Pancreas (tissue), 10 donors: ENCODE data around the gene C12orf60. TPM values are rescaled to one million over a fixed set of nuclear protein-coding genes. Genes with fewer than 3 reads are reported as not detected.

ENCODE experiments used
- ATAC-seq, 4 donors: fragments of 200-7000 bp; cut with Tn5 transposase; one replicate each; pipeline versions ENCODE4 v1.8.0 to v1.9.1; 2020; ENCODE audit warnings: mild to moderate bottlenecking in 4 of 4, moderate library complexity in 4 of 4
- DNase-seq, 6 donors: peaks; one replicate each; pipeline ENCODE4 v3.0.0-alpha.2; 2020
- FAIRE-seq: peaks from 2 replicates; lab custom pipeline; 2012; peaks lifted over from hg19 to GRCh38; lab: Jason Lieb, UNC
- H3K27ac ChIP-seq, 4 donors: fragments of 200-600 bp; sonication (generic); 1 replicate in 3 of 4; 2 replicates in 1 of 4; pipeline versions ENCODE4 v1.5.0 to v1.8.0; 2020
- H3K27me3 ChIP-seq, 4 donors: fragments of 200-600 bp; one replicate each; pipeline ENCODE4 v1.8.0; 2021
- H3K36me3 ChIP-seq, 3 donors: fragments of 200-600 bp; sonication (generic) in 1 of 3; one replicate each; pipeline versions ENCODE4 v1.5.0 to v1.8.0; 2020 to 2021
- H3K4me1 ChIP-seq, 3 donors: fragments of 200-600 bp; one replicate each; pipeline ENCODE4 v1.8.0; 2021
- H3K4me3 ChIP-seq, 4 donors: fragments of 200-600 bp; sonication (generic) in 2 of 4; one replicate each; pipeline versions ENCODE4 v1.5.0 to v1.8.0; 2020 to 2021
- H3K9me3 ChIP-seq, 4 donors: fragments of 200-600 bp; one replicate each; pipeline ENCODE4 v1.8.0; 2021
- WGBS, 2 donors: extraction: QIAGEN DNeasy Blood & Tissue Kit; methylation state at CpG; one replicate each; pipeline ENCODE4 v1.1.7; 2013; 5-methylcytosine and 5-hydroxymethylcytosine counted together
- intact Hi-C, 3 donors: fragments of 100-400 bp; cut with DNase I; formaldehyde crosslinking; loops; one replicate each; pipeline versions ENCODE4 v1.11.1 to v1.14.2; 2022
- polyA plus RNA-seq, 2 donors: library from polyadenylated mRNA; stranded (reverse); fragments of 200-250 nt; gene quantifications; one replicate each; pipeline ENCODE4 v1.2.3, GENCODE V29; 2013
- total RNA-seq, 6 donors: library from RNA; stranded (reverse); fragmentation: NEBNext Ultra II Directional in 4 of 6; extraction: Animal tissue kit (Norgen Biotek cat#: 25700) in 4 of 6; gene quantifications; one replicate each; pipeline versions ENCODE4 v1.2.1 to v1.2.4, GENCODE V29; 2021 to 2023
- TF ChIP-seq, protein P1 (sequence below), 4 donors: fragments of 200-600 bp; sonication (generic) in 3 of 4; IDR thresholded peaks; one replicate each; pipeline versions ENCODE4 v1.5.0 to v1.8.0; 2021; ENCODE audit warnings: antibody characterized with exemption in 4 of 4
- donor health status: healthy with polysubstance abuse.
- donor health status: DM: no; HTN: no; CAD: no; lungs with moderate emphysema.
- donor health status: DM: no; HTN: no; CAD: no.
- donor health status: control.
- donor health status: control.
- donor health status: Bipolar disorder and iron deficiency.
- donor health status: DM: yes; HTN: yes; CAD: no.
- donor health status: DM: no; HTN: no; CAD: no.
- donor health status: DM: no; HTN: no; CAD: no.
- donor health status: DM: yes; HTN: yes; CAD: no.

C12orf60 gene
- total and polyA plus RNA-seq, 8 donors, result 0.28 to 1.0 (median 0.62) TPM

DNA sequence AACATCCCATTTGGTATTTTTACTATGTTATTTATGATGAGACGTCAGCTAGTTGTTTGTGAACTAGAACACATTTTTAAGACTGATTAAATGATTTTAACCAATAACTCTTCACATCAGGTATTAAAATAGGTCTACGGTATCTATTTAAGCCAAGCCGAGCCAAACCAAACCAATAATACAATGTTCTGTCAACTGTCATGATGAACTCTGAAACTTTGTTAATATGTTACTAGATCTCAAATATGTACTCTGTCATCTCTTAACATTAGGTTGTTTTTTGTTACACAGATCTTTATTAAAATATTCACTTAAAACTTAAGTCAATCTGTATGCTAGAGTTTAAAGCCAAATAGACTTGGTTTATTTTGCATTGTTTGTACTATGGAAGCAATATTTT lies 38.8 kb downstream of the C12orf60 start:
- H3K4me1 ChIP-seq, result peaks cover 32 to 54% (median 41%) of the 10 kb centered on the region in 3 donors

DNA sequence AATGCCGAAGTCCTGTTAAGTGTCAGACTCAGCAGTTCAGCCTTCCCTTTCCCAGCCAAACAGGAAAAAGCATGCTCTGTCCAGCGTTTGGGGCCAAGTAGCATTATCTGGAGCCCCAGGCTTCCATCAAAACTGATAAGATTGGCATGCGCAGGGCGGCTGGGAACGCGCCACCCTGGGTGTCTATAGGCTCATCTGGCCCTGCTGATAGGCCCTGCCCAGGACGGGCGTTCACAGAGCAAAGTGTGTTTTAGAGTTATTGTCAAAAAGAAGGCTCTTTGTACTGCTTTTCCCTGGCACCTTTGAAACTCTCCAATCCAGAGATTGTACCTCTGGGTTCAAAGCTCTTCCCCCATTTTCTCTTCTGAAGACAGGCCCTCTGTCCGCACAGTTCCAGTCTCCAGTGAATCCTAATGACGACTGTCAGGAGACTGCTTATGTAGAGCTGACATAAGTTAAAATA lies 40.0 kb downstream of the C12orf60 start, which contains the start of gene ART4:
Gene ART4 (minus strand): TSS at position 102 of the 463 bp plus-strand sequence. CDS start 413 bp downstream, outside the sequence.
- no peaks in the 10 kb centered on the region for H3K27me3 ChIP-seq
- H3K36me3 ChIP-seq, result no peaks in the 10 kb centered on the region
- H3K27ac ChIP-seq, result peak within 1 kb of the TSS; percentile 9 to 82 (median 44)
- WGBS, 2 donors, result 32 to 33% methylated on average over 10 of the region's 10 CpGs
- DNase-seq, result peak in 3 of 6 donors; percentile 32 to 57 (median 44)
- no peak for FAIRE-seq
- TF ChIP-seq, protein P1, sequence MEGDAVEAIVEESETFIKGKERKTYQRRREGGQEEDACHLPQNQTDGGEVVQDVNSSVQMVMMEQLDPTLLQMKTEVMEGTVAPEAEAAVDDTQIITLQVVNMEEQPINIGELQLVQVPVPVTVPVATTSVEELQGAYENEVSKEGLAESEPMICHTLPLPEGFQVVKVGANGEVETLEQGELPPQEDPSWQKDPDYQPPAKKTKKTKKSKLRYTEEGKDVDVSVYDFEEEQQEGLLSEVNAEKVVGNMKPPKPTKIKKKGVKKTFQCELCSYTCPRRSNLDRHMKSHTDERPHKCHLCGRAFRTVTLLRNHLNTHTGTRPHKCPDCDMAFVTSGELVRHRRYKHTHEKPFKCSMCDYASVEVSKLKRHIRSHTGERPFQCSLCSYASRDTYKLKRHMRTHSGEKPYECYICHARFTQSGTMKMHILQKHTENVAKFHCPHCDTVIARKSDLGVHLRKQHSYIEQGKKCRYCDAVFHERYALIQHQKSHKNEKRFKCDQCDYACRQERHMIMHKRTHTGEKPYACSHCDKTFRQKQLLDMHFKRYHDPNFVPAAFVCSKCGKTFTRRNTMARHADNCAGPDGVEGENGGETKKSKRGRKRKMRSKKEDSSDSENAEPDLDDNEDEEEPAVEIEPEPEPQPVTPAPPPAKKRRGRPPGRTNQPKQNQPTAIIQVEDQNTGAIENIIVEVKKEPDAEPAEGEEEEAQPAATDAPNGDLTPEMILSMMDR (IDR thresholded peaks at IDR 0.05), result no peak
- peak within 1 kb of the TSS in 1 of 4 donors; percentile 8 for H3K4me3 ChIP-seq
- H3K4me1 ChIP-seq, result peaks cover 32 to 56% (median 44%) of the 10 kb centered on the region in 3 donors
- intact Hi-C loops, result loop anchor here in 1 of 3 donors (10.0 kb wide), 1 partner anchor 81 kb away; no protein-coding TSS in a partner anchor
- ATAC-seq, result peak in 2 of 4 donors; percentile 14 to 23
- H3K9me3 ChIP-seq, result no peaks in the 10 kb centered on the region

More for the DNA sequence above, 38.8 kb downstream of the C12orf60 start:
- no peaks in the 10 kb centered on the region for H3K36me3 ChIP-seq
- WGBS, 2 donors, result 6 to 9% methylated on average over 3 of the region's 3 CpGs
- H3K27ac ChIP-seq, result peak overlapping the region; percentile 9 to 82 (median 44)
- H3K9me3 ChIP-seq, result no peaks in the 10 kb centered on the region
- DNase-seq (no peak), ATAC-seq (peak; percentile 29 to 54 (median 49)), FAIRE-seq (peak; percentile 87)
- TF ChIP-seq, protein P1 (IDR thresholded peaks at IDR 0.05), result no peak
- peak overlapping the region in 1 of 4 donors; percentile 8 for H3K4me3 ChIP-seq
- no peaks in the 10 kb centered on the region for H3K27me3 ChIP-seq
- intact Hi-C loops, result loop anchor here in 1 of 3 donors (10.0 kb wide), 1 partner anchor 82 kb away; no protein-coding TSS in a partner anchor

DNA sequence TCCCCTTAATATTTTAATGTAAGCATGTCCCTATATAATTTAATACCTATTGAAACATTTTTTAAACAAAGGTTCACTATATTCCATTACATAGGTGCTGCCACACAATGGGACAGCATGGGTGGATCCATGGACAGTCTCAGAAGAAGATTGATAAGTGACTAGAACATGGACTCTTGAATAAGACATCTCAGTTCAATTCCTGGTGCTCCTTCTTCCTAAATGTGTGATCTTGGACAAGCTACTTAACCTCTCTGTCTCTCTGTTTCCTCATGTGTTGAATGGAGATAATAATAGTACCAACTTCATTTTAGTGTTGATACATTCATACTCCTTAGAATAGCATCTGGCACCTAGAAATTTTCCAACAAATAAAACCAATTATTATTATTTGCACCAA lies 40.9 kb downstream of the C12orf60 start:
- Histone ChIP-seq H3K27ac (peak overlapping the region in 1 of 4 donors; percentile 82), H3K4me1 (peaks cover 32 to 56% (median 44%) of the 10 kb centered on the region in 3 donors), H3K4me3 (no peak overlapping the region), H3K36me3 (no peaks in the 10 kb centered on the region), H3K27me3 (no peaks in the 10 kb centered on the region), H3K9me3 (no peaks in the 10 kb centered on the region)
- ATAC-seq (no peak), FAIRE-seq (no peak), DNase-seq (no peak)
- intact Hi-C loops, result loop anchor here in 1 of 3 donors (10.0 kb wide), 1 partner anchor 80 kb away; no protein-coding TSS in a partner anchor
- TF ChIP-seq, protein P1 (IDR thresholded peaks at IDR 0.05), result no peak

DNA sequence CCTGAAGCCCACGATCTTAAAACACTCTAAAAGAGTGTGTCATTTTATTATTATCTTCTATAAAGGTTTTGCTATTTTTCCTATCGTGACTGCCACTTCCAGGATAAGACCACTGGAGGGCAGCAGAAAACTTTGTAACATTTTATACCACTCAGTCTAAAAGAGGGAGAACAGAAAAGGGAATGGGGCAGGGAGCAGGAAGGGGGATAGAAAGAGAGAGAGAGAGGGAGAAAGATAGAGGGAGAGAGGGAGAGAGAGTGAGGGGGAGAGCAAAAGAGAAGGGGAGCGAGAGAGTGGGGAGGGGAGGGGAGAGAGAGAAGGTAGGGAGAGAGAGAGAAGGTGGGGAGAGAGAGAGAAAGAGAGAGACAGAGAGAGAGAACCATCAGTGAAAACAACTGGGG lies 41.9 kb downstream of the C12orf60 start:
- no peaks in the 10 kb centered on the region for H3K9me3 ChIP-seq
- peak overlapping the region in 2 of 4 donors; percentile 50 to 55 for H3K27ac ChIP-seq
- H3K4me1 ChIP-seq, result peaks cover 32 to 54% (median 44%) of the 10 kb centered on the region in 3 donors
- intact Hi-C loops, result loop anchor here in 2 of 3 donors (5.0 to 10.0 kb wide), 3 partner anchors 79 to 147 kb away; no protein-coding TSS in a partner anchor
- ATAC-seq (peak; percentile 36 to 69 (median 64)), FAIRE-seq (peak; percentile 79), DNase-seq (peak in 2 of 6 donors; percentile 39 to 66)
- 10 to 12% methylated on average over 3 of the region's 3 CpGs for WGBS, 2 donors
- TF ChIP-seq, protein P1 (IDR thresholded peaks at IDR 0.05), result peak; percentile 20 to 66 (median 47)
- H3K27me3 ChIP-seq, result no peaks in the 10 kb centered on the region
- no peak overlapping the region for H3K4me3 ChIP-seq
- H3K36me3 ChIP-seq, result no peaks in the 10 kb centered on the region
